Lung (tissue), 12 donors: ENCODE data around the gene VAT1L. TPM values are rescaled to one million over a fixed set of nuclear protein-coding genes. Genes with fewer than 3 reads are reported as not detected.

ENCODE experiments used
- ATAC-seq: fragments of 200-7000 bp; cut with Tn5 transposase; one replicate; pipeline ENCODE4 v1.9.1; 2020; ENCODE audit warnings: moderate number of reproducible peaks; ENCODE audit not compliant: insufficient read depth, low FRiP score
- DNase-seq, 3 donors: peaks; one replicate each; pipeline ENCODE4 v3.0.0-alpha.2; 2013 to 2017
- H3K27ac ChIP-seq, 2 donors: one replicate each; pipeline ENCODE4 v1.5.1; 2013; ENCODE audit warnings: mild to moderate bottlenecking in 2 of 2, moderate library complexity in 2 of 2, control low read depth in 1 of 2, inconsistent platforms in 1 of 2, low read depth in 1 of 2, low read length in 1 of 2
- H3K27me3 ChIP-seq, 3 donors: one replicate each; pipeline ENCODE4 v1.5.1; 2013; ENCODE audit warnings: low read length in 2 of 3; ENCODE audit not compliant: control insufficient read depth in 3 of 3, insufficient read depth in 3 of 3
- H3K36me3 ChIP-seq, 4 donors: one replicate each; pipeline ENCODE4 v1.5.1; 2013; ENCODE audit warnings: low read length in 4 of 4, mild to moderate bottlenecking in 1 of 4, moderate library complexity in 1 of 4; ENCODE audit not compliant: control insufficient read depth in 4 of 4, insufficient read depth in 4 of 4
- H3K4me1 ChIP-seq, 5 donors: one replicate each; pipeline ENCODE4 v1.5.1; 2013; ENCODE audit warnings: low read length in 5 of 5, mild to moderate bottlenecking in 2 of 5, moderate library complexity in 1 of 5; ENCODE audit not compliant: control insufficient read depth in 5 of 5, insufficient read depth in 5 of 5
- H3K4me3 ChIP-seq: one replicate; pipeline ENCODE4 v1.5.1; 2013; ENCODE audit warnings: mild to moderate bottlenecking, control low read depth, moderate library complexity
- H3K9ac ChIP-seq, 2 donors: one replicate each; pipeline ENCODE4 v1.5.1; 2013; ENCODE audit warnings: low read length in 2 of 2, control low read depth in 1 of 2; ENCODE audit not compliant: insufficient read depth in 1 of 2
- H3K9me3 ChIP-seq, 4 donors: one replicate each; pipeline ENCODE4 v1.5.1; 2013; ENCODE audit warnings: low read length in 3 of 4, mild to moderate bottlenecking in 1 of 4, moderate library complexity in 1 of 4; ENCODE audit not compliant: control insufficient read depth in 4 of 4, insufficient read depth in 3 of 4
- CTCF ChIP-seq: IDR thresholded peaks from 2 replicates; pipeline ENCODE4 v1.5.1; 2012; ENCODE audit warnings: mild to moderate bottlenecking; ENCODE audit errors: control extremely low read depth, extremely low read depth
- WGBS, 2 donors: extraction: QIAGEN DNeasy Blood & Tissue Kit; methylation state at CpG; one replicate each; pipeline ENCODE4 v1.1.7; 2013; 5-methylcytosine and 5-hydroxymethylcytosine counted together
- polyA plus RNA-seq, 2 donors: library from polyadenylated mRNA; stranded (reverse); fragments of 200-250 nt; gene quantifications; one replicate each; pipeline ENCODE4 v1.2.1, GENCODE V29; 2013
- total RNA-seq, 2 donors: library from RNA; depleted of rRNA in 1 of 2; stranded (reverse); fragments of >200 nt in 1 of 2; gene quantifications; one replicate each; pipeline ENCODE4 v1.2.1, GENCODE V29; 2014 to 2021
- donor health status: control.
- donor health status: control.
- donor health status: Bipolar disorder and iron deficiency.
- donor health status: healthy.
- donor health status: DM: yes; HTN: yes; CAD: no.

Gene VAT1L
- total and polyA plus RNA-seq, 4 donors: 0.14 to 3.3 (median 0.26) TPM

GRCh38 chr16:77975942-77976341 lies 187.6 kb downstream of the VAT1L start:
- Histone ChIP-seq H3K4me3 (no peak overlapping the region), H3K9me3 (no peaks in the 10 kb centered on the region), H3K27ac (no peak overlapping the region), H3K4me1 (peaks cover 0 to 5% (median 0%) of the 10 kb centered on the region in 5 donors), H3K36me3 (no peaks in the 10 kb centered on the region), H3K9ac (no peak overlapping the region), H3K27me3 (no peaks in the 10 kb centered on the region)
- DNase-seq: no peak
- 45 to 62% methylated on average over 3 of the region's 3 CpGs for whole genome bisulfite sequencing, 2 donors
- no peak for TF ChIP-seq CTCF
- ATAC-seq: no peak

GRCh38 chr16:77977339-77977738 lies 189.0 kb downstream of the VAT1L start:
- Histone ChIP-seq H3K4me1 (no peaks in the 10 kb centered on the region), H3K9me3 (no peaks in the 10 kb centered on the region), H3K27me3 (no peaks in the 10 kb centered on the region), H3K36me3 (no peaks in the 10 kb centered on the region), H3K9ac (no peak overlapping the region), H3K4me3 (no peak overlapping the region), H3K27ac (no peak overlapping the region)
- DNase-seq (no peak), ATAC-seq (no peak)
- 53 to 64% methylated on average over 5 of the region's 5 CpGs for WGBS, 2 donors
- no peak for TF ChIP-seq CTCF

GRCh38 chr16:77985111-77985510 lies 196.7 kb downstream of the VAT1L start:
- Histone ChIP-seq H3K27ac (no peak overlapping the region), H3K36me3 (no peaks in the 10 kb centered on the region)
- TF ChIP-seq CTCF: no peak

More at GRCh38 chr16:77985111-77985510, 196.7 kb downstream of the VAT1L start:
- DNase-seq (no peak), ATAC-seq (no peak)
- no peaks in the 10 kb centered on the region for H3K27me3 ChIP-seq
- no peak overlapping the region for H3K9ac ChIP-seq
- no peak overlapping the region for H3K4me3 ChIP-seq
- 90 to 94% methylated on average over 3 of the region's 3 CpGs for WGBS, 2 donors
- peaks cover 0 to 4% (median 0%) of the 10 kb centered on the region in 5 donors for H3K4me1 ChIP-seq
- no peaks in the 10 kb centered on the region for H3K9me3 ChIP-seq
